Activated naive CD8-positive, alpha-beta T cell treated with anti-CD3 and anti-CD28 coated beads, Interleukin-2, amount 10 ng/mL, durations not matched to agents 7 days and 5 days (primary cell): ENCODE measurements around the gene S100A13. TPM values are rescaled to one million over a fixed set of nuclear protein-coding genes. Genes with fewer than 3 reads are reported as not detected.

Experiments used
- ATAC-seq: fragments of 150-1000 bp; cut with Tn5 transposase; one replicate; pipeline ENCODE4 v1.10.0; 2021; ENCODE audit warnings: low read depth, moderate library complexity
- POLR2A ChIA-PET: fragments of 350-600 bp; sonication (Branson Sonifier 250); formaldehyde crosslinking; loops from one replicate; lab custom pipeline; 2021; ENCODE audit warnings: antibody characterized with exemption; lab: Charles Lee
- DNase-seq: peaks from one replicate; pipeline ENCODE4 v3.0.0; 2021
- H3K27ac Mint-ChIP-seq: one replicate; pipeline ENCODE4 v1.8.0; 2022; ENCODE audit warnings: mild to moderate bottlenecking, mixed read lengths
- H3K27me3 Mint-ChIP-seq: one replicate; pipeline ENCODE4 v1.8.0; 2022; ENCODE audit warnings: mild to moderate bottlenecking, moderate library complexity, mixed read lengths
- H3K36me3 Mint-ChIP-seq: one replicate; pipeline ENCODE4 v1.8.0; 2021; ENCODE audit warnings: mild to moderate bottlenecking, mixed read lengths
- H3K4me1 Mint-ChIP-seq: one replicate; pipeline ENCODE4 v1.8.0; 2021; ENCODE audit warnings: mixed read lengths
- H3K4me3 Mint-ChIP-seq: one replicate; pipeline ENCODE4 v1.8.0; 2022; ENCODE audit warnings: mild to moderate bottlenecking, moderate library complexity, mixed read lengths
- H3K9me3 Mint-ChIP-seq: one replicate; pipeline ENCODE4 v1.8.0; 2021; ENCODE audit warnings: mixed read lengths
- total RNA-seq, 2 experiments: library from RNA; stranded (reverse); gene quantifications; one replicate each; pipeline ENCODE4 v1.2.3, GENCODE V29; 2021

The S100A13 gene
- total RNA-seq, 2 experiments from 2014 or later = 4.8 to 5.3 TPM

DNA sequence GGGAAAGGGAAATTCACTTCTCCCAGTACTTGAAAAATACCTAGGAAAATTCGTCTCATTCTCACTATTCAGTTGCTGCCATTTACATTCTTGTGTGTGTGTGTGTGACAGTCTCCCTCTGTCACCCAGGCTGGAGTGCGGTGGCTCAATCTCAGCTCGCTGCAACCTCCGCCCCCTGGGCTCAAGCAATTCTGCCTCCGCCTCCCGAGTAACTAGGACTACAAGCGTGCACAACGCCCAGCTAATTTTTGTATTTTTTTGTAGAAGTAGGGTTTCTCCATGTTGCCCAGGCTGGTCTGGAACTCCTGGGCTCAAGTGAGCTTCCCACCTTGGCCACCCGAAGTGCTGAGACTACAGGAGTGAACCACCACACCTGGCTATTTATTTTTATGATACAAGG, 32.4 kb upstream of the S100A13 start:
- Mint-ChIP-seq H3K9me3 (no peaks in the 10 kb centered on the region), H3K36me3 (peaks cover 19% of the 10 kb centered on the region), H3K4me3 (peak overlapping the region; percentile 95), H3K4me1 (peaks cover 18% of the 10 kb centered on the region), H3K27ac (peak overlapping the region; percentile 89), H3K27me3 (no peaks in the 10 kb centered on the region)
- peak; percentile 25 for DNase-seq
- POLR2A ChIA-PET = interaction anchor here (1.4 to 2.3 kb wide), 6 partner anchors 9 to 68 kb away, joined by 5 to 16 read pairs (median 6); partner anchors contain the start of genes CHTOP, ILF2 and INTS3
- ATAC-seq = no peak

DNA sequence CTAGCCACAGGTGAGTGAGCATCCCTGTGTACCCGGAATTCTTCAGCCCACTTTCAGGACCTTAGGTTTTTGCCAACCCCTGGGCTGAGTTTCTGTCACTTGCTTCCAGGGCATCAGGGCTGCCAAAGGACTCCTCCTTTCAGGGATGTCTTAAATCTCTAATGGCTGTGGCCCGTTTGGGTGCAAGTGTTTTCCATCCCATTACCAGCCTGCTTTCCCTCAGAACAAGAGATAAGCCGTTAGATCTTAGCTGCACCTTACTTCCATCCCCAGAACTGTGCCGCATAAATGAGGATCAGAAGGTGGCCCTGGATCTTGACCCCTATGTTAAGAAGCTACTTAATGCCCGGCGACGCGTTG, 31.9 kb upstream of the S100A13 start:
- Mint-ChIP-seq H3K27me3 (no peaks in the 10 kb centered on the region), H3K36me3 (peaks cover 17% of the 10 kb centered on the region), H3K27ac (peak overlapping the region; percentile 89), H3K4me3 (peak overlapping the region; percentile 95), H3K4me1 (peaks cover 18% of the 10 kb centered on the region), H3K9me3 (no peaks in the 10 kb centered on the region)
- POLR2A ChIA-PET = interaction anchor here (0.6 to 2.3 kb wide), 11 partner anchors 10 to 331 kb away, joined by 3 to 16 read pairs (median 5); partner anchors contain the start of genes CHTOP, ILF2, INTS3 and RPS27
- ATAC-seq (no peak), DNase-seq (no peak)

DNA sequence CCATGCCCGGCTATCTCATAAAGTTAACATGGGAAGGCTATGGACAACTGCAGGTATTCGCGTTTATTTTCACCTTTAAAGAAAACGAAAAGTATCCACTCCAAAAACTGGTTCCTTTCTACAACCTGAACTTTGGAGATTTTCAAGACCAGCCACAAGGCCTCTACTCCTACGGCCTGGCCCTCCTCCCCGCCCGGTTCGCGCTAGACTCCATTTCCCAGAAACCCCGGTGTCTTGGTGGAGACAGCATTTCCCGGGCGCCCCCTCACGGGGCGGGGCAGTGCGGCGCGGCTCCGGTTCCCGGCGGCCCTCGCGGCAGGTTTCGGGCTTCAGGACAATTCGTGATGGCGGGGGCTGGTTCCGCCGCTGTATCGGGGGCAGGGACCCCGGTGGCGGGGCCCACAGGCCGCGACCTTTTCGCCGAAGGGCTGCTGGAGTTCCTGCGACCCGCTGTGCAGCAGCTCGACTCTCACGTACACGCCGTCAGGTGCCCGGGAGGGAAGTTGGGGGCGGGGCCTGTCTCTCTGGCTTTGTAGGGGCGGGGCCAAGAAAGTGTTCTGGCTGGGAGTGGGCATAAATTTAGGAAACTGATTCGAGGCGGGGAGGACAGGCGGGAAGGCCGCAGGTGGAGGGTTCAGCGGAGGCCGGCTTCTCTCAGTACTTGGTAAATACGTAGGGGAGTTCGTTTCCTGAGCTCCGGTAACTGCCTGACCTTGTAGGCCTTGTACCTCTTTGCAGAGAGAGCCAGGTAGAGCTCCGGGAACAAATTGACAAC, 31.3 kb upstream of the S100A13 start, which contains the start of gene SNAPIN:
Gene SNAPIN, plus strand, starts transcription at position 304 of the 775 bp plus-strand sequence. Its CDS starts 41 bp downstream, at position 345.
- POLR2A ChIA-PET = interaction anchor here (0.6 to 2.3 kb wide), 12 partner anchors 10 to 332 kb away, joined by 3 to 16 read pairs (median 5); partner anchors contain the start of genes CHTOP, ILF2, INTS3 and RPS27
- Mint-ChIP-seq H3K27me3 (no peaks in the 10 kb centered on the region), H3K4me1 (peaks cover 18% of the 10 kb centered on the region), H3K9me3 (no peaks in the 10 kb centered on the region), H3K27ac (peak within 1 kb of the TSS; percentile 89), H3K4me3 (peak within 1 kb of the TSS; percentile 95), H3K36me3 (peaks cover 13% of the 10 kb centered on the region)
- peak; percentile 100 for ATAC-seq
- DNase-seq = peak; percentile 95

DNA sequence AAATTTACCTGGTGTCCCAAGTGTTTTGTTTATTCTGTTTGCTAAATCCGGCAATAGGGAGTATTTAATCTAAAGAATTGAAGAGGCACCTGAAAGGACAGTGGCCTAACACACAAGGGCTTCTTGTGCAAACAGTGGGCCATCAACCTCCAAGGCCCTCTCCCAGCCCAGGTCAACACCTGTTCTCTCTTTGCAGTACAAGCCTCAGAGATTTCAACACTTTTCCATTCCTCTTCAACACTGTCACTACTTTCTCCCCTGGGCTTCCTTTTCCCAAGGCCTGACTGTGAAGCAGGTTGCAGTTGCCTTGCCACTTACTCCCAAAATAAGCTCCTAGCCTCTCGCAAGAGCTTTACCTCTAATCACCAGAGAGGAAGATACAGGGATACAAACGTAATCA, 28.0 kb upstream of the S100A13 start:
- Mint-ChIP-seq H3K36me3 (no peaks in the 10 kb centered on the region), H3K27ac (no peak overlapping the region)

DNA sequence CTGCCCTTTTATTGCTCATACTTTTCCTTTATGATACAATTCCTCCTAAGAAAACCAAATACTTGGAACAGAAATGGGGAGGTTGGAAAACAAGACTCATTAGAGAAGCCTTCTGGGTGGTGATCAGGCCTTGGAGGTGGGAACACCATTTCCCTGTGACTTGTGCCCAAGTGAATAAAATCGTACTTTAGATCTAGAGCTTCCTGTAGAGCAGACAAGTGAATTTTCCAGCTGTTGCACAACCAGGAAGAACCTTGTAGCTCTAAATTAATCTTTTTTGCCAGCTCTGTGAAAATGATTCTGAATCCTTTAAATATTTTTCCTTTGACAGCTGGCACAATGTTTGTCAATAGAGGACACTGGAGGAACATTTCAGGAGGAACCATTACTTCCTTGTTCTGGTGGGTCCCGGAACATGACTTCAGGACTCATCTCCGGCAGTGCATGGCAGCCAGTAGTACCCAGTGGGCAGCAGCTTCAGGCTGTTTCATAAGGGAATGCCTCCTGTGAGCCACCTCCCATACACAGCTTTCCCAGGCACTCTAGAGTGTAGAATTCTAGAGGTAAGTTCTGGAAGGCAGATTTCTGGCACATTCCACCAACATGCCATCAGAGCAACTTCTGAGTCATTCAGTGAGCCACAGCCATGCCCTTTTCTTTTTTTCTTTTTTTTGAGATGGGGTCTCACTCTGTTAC, 25.6 kb upstream of the S100A13 start:
- Mint-ChIP-seq H3K36me3 (no peaks in the 10 kb centered on the region), H3K4me3 (no peak overlapping the region)
- POLR2A ChIA-PET = interaction anchor here (1.1 to 1.5 kb wide), 3 partner anchors 9 to 19 kb away, joined by 3 to 4 read pairs (median 4); partner anchors contain the start of gene CHTOP

More for the DNA sequence above, 28.0 kb upstream of the S100A13 start:
- POLR2A ChIA-PET = interaction anchor here (2.1 kb wide), 1 partner anchor 21 kb away, joined by 11 read pairs; the partner anchor contains the start of gene CHTOP
- peak; percentile 7 for DNase-seq
- Mint-ChIP-seq H3K4me1 (peaks cover 13% of the 10 kb centered on the region), H3K9me3 (no peaks in the 10 kb centered on the region), H3K27me3 (no peaks in the 10 kb centered on the region), H3K4me3 (no peak overlapping the region)
- no peak for ATAC-seq

DNA sequence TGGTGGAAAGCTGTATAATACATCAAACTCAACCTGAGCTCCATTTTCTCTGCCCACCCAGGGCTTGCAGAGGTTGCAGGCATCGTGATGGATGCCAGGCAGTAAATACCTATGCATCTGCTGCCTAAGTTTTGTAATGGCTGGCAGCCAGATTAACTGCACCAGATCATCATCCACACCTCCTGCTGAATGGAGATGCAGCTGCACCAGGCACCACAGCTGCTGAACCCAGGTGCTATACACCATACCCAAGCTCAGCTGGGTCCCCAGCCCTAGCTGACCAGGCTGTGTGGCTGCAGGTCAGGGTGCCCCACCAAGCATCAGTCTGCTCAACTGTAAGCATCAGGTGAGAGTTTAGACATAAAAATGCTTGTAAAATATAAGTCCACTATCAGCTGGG, 24.5 kb upstream of the S100A13 start:
- POLR2A ChIA-PET = interaction anchor here (1.1 to 1.6 kb wide), 2 partner anchors 17 to 18 kb away, joined by 3 to 5 read pairs; partner anchors contain the start of gene CHTOP
- H3K27ac Mint-ChIP-seq = no peak overlapping the region
- DNase-seq = peak; percentile 15
- no peaks in the 10 kb centered on the region for H3K27me3 Mint-ChIP-seq
- H3K4me1 Mint-ChIP-seq = peaks cover 14% of the 10 kb centered on the region
- no peaks in the 10 kb centered on the region for H3K9me3 Mint-ChIP-seq
- no peak for ATAC-seq
- H3K4me3 Mint-ChIP-seq = no peak overlapping the region
- peaks cover 6% of the 10 kb centered on the region for H3K36me3 Mint-ChIP-seq

More for the DNA sequence above, 25.6 kb upstream of the S100A13 start:
- ATAC-seq = no peak
- Mint-ChIP-seq H3K27me3 (no peaks in the 10 kb centered on the region), H3K4me1 (peaks cover 16% of the 10 kb centered on the region), H3K27ac (no peak overlapping the region), H3K9me3 (no peaks in the 10 kb centered on the region)
- peak; percentile 3 for DNase-seq

DNA sequence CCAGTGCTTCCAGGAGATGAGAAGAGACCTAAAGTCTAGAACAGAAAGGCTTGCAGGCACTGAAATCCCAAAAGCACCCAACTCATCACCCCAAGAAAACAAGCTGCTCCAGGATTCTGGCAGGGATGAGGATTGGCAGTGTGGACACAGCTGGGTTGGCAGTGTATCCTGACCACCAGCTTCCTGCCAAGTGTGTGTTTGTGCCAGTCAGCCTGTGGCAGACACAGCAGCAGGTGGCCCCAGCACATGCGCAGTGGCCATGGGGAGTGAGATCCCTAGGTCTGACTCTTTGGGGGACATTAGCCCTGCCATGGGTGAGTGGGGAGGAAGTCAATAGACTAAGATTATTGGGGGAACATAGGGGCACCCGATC, 22.5 kb upstream of the S100A13 start:
- Mint-ChIP-seq H3K4me1 (peaks cover 29% of the 10 kb centered on the region), H3K27ac (peak overlapping the region; percentile 86), H3K36me3 (peaks cover 18% of the 10 kb centered on the region), H3K27me3 (no peaks in the 10 kb centered on the region), H3K9me3 (no peaks in the 10 kb centered on the region), H3K4me3 (peak overlapping the region; percentile 17)
- ATAC-seq (peak; percentile 14), DNase-seq (peak; percentile 36)
- POLR2A ChIA-PET = interaction anchor here (0.6 to 5.8 kb wide), 8 partner anchors 10 to 1323 kb away, joined by 3 to 44 read pairs (median 4); partner anchors contain the start of gene CHTOP

DNA sequence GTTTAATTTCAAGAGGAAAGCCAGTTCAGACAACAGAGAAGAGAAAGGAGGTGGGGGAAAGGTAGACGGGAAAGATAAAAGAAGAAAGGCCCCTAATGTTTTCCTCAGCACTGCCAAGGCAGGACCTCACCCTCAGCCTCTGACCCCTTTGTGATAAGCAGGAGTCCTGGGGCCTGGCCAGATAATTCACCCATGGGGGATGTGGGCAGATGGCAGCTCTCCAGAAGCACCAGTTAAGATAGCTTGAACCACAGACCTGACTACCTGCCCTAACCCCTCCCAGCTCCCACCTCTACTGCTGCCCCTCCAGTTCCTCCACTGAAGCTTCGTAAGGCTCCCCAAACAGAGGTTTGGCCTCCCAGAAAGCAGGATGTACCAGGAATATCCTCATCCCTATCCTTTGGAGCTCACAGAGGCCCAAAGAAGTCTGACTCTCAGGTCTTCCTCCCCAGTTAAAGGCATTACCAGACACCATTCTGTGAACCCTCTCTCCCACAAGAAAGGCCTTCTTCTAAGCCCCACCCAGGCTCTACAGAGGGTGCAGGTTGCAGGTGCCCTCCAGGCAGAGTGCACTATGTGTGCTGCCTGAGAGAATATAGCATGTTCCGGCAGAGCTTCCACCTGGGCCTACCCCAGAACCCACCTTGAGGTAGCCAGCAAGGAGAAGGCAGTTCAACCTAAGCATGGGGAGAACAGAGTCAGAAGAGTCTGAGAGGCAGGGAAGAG, 22.0 kb upstream of the S100A13 start:
- peak; percentile 81 for ATAC-seq
- Mint-ChIP-seq H3K4me3 (peak overlapping the region; percentile 17), H3K27ac (peak overlapping the region; percentile 86), H3K27me3 (no peaks in the 10 kb centered on the region), H3K4me1 (peaks cover 30% of the 10 kb centered on the region), H3K9me3 (no peaks in the 10 kb centered on the region), H3K36me3 (peaks cover 23% of the 10 kb centered on the region)
- POLR2A ChIA-PET = interaction anchor here (0.6 to 5.8 kb wide), 8 partner anchors 9 to 1324 kb away, joined by 3 to 44 read pairs (median 4); partner anchors contain the start of gene CHTOP
- peak; percentile 35 for DNase-seq

DNA sequence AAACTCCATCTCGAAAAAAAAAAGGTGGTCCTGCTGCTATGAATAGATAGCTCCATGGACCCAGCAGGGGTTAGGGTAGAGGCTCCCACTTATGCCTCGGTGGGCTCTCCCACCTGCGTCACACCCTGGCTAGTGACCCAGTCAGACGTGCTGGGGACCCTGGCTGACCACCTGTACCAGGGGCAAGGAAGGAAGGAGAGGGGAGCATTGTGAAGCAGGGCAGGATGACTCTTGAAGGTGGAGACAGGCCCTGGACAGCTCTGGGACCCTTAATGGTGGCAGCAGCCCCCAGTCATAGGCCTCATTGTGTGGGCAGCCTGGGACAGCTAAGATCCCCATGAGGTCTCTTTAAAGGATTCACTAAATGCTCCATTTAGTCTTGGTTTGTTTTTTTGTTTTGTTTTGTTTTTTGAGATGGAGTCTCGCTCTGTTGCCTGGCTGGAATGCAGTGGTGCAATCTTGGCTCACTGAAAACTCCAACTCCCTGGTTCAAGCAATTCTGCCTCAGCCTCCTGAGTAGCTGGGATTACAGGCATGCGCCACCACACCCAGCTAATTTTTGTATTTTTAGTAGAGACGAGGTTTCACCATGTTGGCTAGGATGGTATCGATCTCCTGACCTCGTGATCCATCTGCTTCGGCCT, 20.8 kb upstream of the S100A13 start:
- POLR2A ChIA-PET = interaction anchor here (0.7 to 5.8 kb wide), 7 partner anchors 8 to 76 kb away, joined by 3 to 44 read pairs (median 4); partner anchors contain the start of gene CHTOP
- DNase-seq (no peak), ATAC-seq (no peak)
- no peaks in the 10 kb centered on the region for H3K27me3 Mint-ChIP-seq
- H3K9me3 Mint-ChIP-seq = no peaks in the 10 kb centered on the region
- peaks cover 33% of the 10 kb centered on the region for H3K36me3 Mint-ChIP-seq
- peaks cover 35% of the 10 kb centered on the region for H3K4me1 Mint-ChIP-seq
- H3K27ac Mint-ChIP-seq = no peak overlapping the region
- H3K4me3 Mint-ChIP-seq = no peak overlapping the region

DNA sequence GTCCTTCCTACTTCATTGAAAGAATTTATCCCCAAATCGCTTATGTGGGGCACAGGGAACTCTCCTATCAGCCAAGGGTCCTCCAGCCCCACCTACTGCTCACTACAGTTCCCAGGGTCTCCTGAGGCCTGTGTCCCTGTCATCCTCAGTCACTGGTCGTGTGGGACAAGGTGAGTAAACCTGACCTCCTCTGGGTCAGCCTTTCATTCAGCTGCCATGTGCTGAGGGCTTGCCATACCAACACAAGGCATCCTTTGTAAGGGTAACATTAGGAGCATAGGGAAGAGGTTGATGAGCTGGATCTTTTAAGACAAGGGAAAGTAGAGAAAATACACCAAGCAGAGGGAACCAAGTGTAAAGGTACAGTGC, 20.0 kb upstream of the S100A13 start:
- Mint-ChIP-seq H3K27me3 (no peaks in the 10 kb centered on the region), H3K9me3 (no peaks in the 10 kb centered on the region), H3K4me3 (no peak overlapping the region), H3K36me3 (peaks cover 39% of the 10 kb centered on the region), H3K4me1 (peaks cover 35% of the 10 kb centered on the region), H3K27ac (peak overlapping the region; percentile 31)
- ATAC-seq = no peak
- no peak for DNase-seq
- POLR2A ChIA-PET = interaction anchor here (1.0 to 5.8 kb wide), 3 partner anchors 10 to 75 kb away, joined by 3 to 44 read pairs (median 4); partner anchors contain the start of gene CHTOP

DNA sequence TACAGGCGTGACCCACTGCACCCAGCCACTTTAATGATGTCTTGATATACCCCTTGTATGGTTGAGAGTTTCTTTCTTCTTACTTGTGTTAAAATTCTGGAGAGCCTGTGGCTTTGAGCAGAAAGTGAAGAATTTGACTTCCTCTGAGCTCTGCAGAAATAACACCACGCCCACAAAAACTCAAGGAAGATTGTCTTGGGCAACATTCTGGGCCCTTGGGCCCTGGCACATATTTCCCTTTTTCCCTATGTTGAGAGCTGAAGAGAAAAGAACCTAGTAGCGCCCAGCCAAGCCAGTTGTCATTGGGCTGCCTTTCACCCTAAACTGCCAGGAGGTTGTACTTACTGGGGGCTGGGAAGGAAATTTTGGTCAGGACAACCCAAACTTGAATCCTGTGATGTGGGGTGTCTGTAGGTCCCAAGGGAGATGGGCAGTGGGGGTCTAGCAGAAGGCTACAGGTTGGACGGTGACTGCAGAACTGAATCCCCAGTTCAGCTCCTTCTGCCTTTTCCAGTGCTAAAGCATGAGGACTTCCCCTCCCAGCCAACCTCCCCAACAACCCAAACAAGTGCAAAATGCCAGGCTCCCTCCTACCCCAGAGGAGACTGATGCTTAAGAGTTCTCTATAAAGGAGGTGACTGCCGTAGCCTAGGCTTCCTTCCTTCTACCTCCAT, 19.5 kb upstream of the S100A13 start:
- peaks cover 42% of the 10 kb centered on the region for H3K36me3 Mint-ChIP-seq
- H3K4me3 Mint-ChIP-seq = peak overlapping the region; percentile 43
- no peaks in the 10 kb centered on the region for H3K9me3 Mint-ChIP-seq
- DNase-seq = no peak
- ATAC-seq = no peak
- POLR2A ChIA-PET = interaction anchor here (5.8 kb wide), 1 partner anchor 13 kb away, joined by 44 read pairs; the partner anchor contains the start of gene CHTOP
- no peaks in the 10 kb centered on the region for H3K27me3 Mint-ChIP-seq
- peak overlapping the region; percentile 79 for H3K27ac Mint-ChIP-seq
- H3K4me1 Mint-ChIP-seq = peaks cover 35% of the 10 kb centered on the region
